Superior temporal gyrus (tissue), 1 donor: ENCODE results near the gene CCND2.

Experiments
- DNase-seq: peaks from one replicate; pipeline ENCODE4 v3.0.0-alpha.2; 2016; ENCODE audit errors: extremely low spot score

Gene CCND2

DNA sequence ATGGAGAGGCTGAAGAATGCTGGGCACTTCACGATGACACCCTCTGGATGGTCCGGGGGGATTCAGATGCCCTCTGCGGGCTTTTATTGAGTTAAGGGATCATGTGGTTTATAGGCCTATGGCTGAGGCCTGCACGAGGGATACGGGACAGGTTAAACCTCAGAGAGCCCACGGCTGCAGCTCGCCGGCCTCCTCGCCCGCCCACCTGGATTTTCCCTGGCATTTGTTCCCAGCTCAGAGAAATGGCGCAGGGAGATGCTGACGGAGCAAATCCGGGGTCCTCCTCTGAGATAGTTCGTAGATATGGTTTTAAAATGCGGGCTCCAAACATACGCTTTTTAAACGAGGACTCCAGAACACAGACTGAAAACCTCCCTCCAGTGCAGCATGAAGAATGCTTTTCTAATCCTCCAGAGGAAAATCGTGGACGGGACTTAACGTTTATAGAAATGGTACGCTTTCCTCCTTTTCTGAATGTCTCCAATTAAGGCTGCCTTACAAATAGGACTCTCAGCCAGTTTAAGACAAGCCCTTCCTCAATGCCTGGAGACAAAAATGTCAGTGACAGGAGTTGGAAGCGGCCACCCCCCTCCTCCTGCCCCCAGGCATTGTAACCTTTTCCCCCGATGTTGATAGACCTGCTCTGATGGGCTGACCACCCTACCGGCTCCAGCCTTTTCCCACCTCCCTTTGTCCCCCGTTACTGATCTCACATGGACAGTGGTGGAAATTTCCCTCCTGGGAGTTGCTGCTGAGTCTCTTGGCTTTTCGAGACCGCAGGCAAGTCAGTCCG lies 16.6 kb downstream of the CCND2 start:
- DNase-seq: no peak

- no peak for DNase-seq
Measured at GRCh38 chr12:4292341-4293073, 18.9 kb downstream of the CCND2 start.

- peak; percentile 22 for DNase-seq
Measured at GRCh38 chr12:4293299-4293965, 19.9 kb downstream of the CCND2 start.

DNA sequence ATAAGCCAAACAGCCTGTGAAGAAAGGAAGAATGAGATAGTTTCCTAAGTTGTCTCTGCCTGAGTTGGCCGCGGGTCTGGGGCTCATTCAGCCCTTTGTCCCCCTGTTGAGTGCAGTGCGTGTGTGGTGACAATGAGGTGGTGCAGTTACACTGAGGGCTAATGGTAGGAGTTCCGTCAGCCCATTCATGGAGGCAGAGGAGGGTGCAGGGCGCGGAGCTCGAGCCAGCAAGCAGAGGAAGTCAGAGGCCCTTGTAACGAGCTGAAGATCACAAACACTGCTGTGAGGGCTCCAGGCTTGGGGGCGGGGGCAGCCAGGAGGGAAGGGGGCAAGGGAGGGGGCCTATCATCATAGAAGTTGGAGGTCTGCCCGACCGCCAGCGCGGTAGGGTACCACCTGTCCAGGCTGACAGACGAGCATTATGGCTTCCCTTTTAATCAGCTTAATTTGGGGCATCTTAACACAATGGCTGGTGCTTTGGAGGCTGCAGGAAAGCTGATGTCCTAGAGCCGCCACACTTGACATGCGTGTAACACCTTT lies 20.5 kb downstream of the CCND2 start:
- DNase-seq: no peak

DNA sequence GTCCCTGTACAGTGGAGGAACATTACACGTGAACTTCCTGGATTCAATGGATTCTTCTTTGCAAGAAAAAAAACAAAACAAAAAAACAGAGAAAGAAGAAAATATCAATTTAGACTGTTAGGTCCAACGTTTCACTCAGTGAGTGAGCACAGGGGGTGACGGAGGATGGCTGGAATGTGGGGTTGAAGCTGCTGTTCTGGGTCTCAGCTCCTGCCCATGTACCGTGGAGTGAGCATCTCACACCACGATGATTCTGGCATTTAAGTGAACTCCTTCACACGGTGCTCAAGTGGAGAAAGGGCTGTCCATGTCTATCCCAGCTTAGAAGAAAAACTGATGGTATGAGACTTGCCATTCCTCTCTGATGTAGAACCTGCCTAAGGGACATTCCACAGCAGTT lies 23.2 kb downstream of the CCND2 start:
- no peak for DNase-seq

GRCh38 chr12:4297617-4298016 lies 24.1 kb downstream of the CCND2 start:
- no peak for DNase-seq

DNA sequence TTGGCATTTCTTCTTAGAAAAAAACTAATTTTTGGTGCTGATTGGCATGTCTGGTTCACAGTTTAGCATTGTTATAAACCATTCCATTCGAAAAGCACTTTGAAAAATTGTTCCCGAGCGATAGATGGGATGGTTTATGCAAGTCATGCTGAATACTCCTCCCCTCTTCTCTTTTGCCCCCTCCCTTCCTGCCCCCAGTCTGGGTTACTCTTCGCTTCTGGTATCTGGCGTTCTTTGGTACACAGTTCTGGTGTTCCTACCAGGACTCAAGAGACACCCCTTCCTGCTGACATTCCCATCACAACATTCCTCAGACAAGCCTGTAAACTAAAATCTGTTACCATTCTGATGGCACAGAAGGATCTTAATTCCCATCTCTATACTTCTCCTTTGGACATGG lies 27.3 kb downstream of the CCND2 start:
- no peak for DNase-seq

GRCh38 chr12:4301932-4302501 lies 28.5 kb downstream of the CCND2 start:
- no peak for DNase-seq

- no peak for DNase-seq
Measured at GRCh38 chr12:4302881-4303280, 29.3 kb downstream of the CCND2 start.

DNA sequence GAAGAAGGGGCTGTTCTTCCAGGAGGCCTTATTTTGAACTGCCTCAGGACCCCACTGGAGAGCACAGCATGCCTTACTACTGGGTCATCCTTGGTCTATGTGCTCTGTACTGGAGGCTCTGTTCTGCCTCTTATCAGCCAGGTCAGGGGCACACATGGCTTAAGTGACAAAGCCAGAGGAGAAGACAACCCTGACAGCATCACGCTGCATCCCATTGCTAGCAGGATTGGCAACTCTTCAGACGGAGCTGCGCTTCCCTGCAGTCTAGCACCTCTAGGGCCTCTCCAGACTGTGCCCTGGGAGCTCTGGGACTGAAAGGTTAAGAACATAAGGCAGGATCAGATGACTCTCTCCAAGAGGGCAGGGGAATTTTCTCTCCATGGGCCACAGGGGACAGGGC lies 30.2 kb downstream of the CCND2 start:
- no peak for DNase-seq

GRCh38 chr12:4307593-4308333 lies 34.2 kb downstream of the CCND2 start:
- DNase-seq: peak; percentile 81

- no peak for DNase-seq
Measured at GRCh38 chr12:4308334-4308950, 34.9 kb downstream of the CCND2 start.

- DNase-seq: no peak
Measured at GRCh38 chr12:4311776-4312175, 38.2 kb downstream of the CCND2 start.

- DNase-seq: no peak
Measured at GRCh38 chr12:4312251-4312650, 38.7 kb downstream of the CCND2 start.

- no peak for DNase-seq
Measured at GRCh38 chr12:4320497-4320852, 46.9 kb downstream of the CCND2 start.

- peak; percentile 95 for DNase-seq
Measured at GRCh38 chr12:4320853-4321701, 47.5 kb downstream of the CCND2 start, which contains the start of gene TIGAR. Gene TIGAR, plus strand, starts transcription at chr12:4321213. Its CDS starts 59 bp downstream, at chr12:4321272.

- no peak for DNase-seq
Measured at GRCh38 chr12:4322726-4323125, 49.2 kb downstream of the CCND2 start.
